ENCODE results near the gene TNFSF13.

Gene TNFSF13

GRCh38 chr17:7551396-7551795 is 7.2 kb upstream of the TNFSF13 start:
- no peak for DNase-seq

GRCh38 chr17:7552621-7553051 is 5.9 kb upstream of the TNFSF13 start:
- no peak for DNase-seq

GRCh38 chr17:7553356-7553755 is 5.2 kb upstream of the TNFSF13 start:
- no peak for DNase-seq

GRCh38 chr17:7555320-7555948 is 3.1 kb upstream of the TNFSF13 start:
- DNase-seq = no peak

GRCh38 chr17:7556627-7557026 is 1.9 kb upstream of the TNFSF13 start:
- DNase-seq = no peak

- no peak for DNase-seq
These were observed 1.3 kb upstream of the TNFSF13 start for GRCh38 chr17:7557147-7557764.

- peak in 49 of 56 donors; percentile 38 to 85 (median 65) for DNase-seq
These were observed 591 bp upstream of the TNFSF13 start for GRCh38 chr17:7557775-7558543.

- DNase-seq = peak in 9 of 56 donors; percentile 22 to 49 (median 30)
These were observed 996 bp downstream of the TNFSF13 start for GRCh38 chr17:7559320-7560171.

- DNase-seq = peak in 8 of 56 donors; percentile 6 to 53 (median 29)
These were observed 1.9 kb downstream of the TNFSF13 start for GRCh38 chr17:7560172-7561027.

- DNase-seq = peak in 50 of 56 donors; percentile 53 to 91 (median 74)
These were observed 2.6 kb downstream of the TNFSF13 start for GRCh38 chr17:7561028-7561575.

- peak in 54 of 56 donors; percentile 43 to 91 (median 82) for DNase-seq
These were observed 3.1 kb downstream of the TNFSF13 start, which contains the start of gene SENP3 for GRCh38 chr17:7561589-7562207. TSS of gene SENP3 (plus strand) at chr17:7561919. CDS start at chr17:7563077, 1,158 bp downstream.

- DNase-seq = peak in 1 of 56 donors; percentile 61
These were observed 3.7 kb downstream of the TNFSF13 start for GRCh38 chr17:7562208-7562605.

GRCh38 chr17:7563115-7563869 is 4.7 kb downstream of the TNFSF13 start:
- no peak for DNase-seq

GRCh38 chr17:7569571-7569970 is 11.0 kb downstream of the TNFSF13 start:
- no peak for DNase-seq

GRCh38 chr17:7570351-7570750 is 11.8 kb downstream of the TNFSF13 start:
- DNase-seq = no peak

- DNase-seq = no peak
These were observed 13.7 kb downstream of the TNFSF13 start for GRCh38 chr17:7572338-7572587.

- peak; percentile 92 to 100 (median 99) for DNase-seq
These were observed 14.2 kb downstream of the TNFSF13 start for GRCh38 chr17:7572588-7573323.

Data from nucleus accumbens (tissue), 56 donors.